Right lobe of liver (tissue), 6 donors: Measurements from ENCODE around the gene CAMKK1. TPM values are rescaled to one million over a fixed set of nuclear protein-coding genes. Genes with fewer than 3 reads are reported as not detected.

ENCODE experiments used
- ATAC-seq, 4 donors: fragments of 200-7000 bp; cut with Tn5 transposase; one replicate each; pipeline ENCODE4 v1.9.1; 2020; ENCODE audit warnings: mild to moderate bottlenecking in 4 of 4, moderate library complexity in 4 of 4
- DNase-seq, 3 donors: peaks; one replicate each; pipeline ENCODE4 v3.0.0-alpha.2; 2020
- H3K27ac ChIP-seq, 3 donors: fragments of 200-600 bp; one replicate each; pipeline ENCODE4 v1.8.0; 2022
- H3K27me3 ChIP-seq, 2 donors: fragments of 200-600 bp; one replicate each; pipeline ENCODE4 v1.8.0; 2022
- H3K36me3 ChIP-seq, 4 donors: fragments of 200-600 bp; sonication (generic) in 1 of 4; one replicate each; pipeline versions ENCODE4 v1.5.1 to v1.8.0; 2017 to 2022; ENCODE audit warnings: control low read depth in 1 of 4
- H3K4me1 ChIP-seq, 4 donors: fragments of 200-600 bp; sonication (generic) in 1 of 4; one replicate each; pipeline versions ENCODE4 v1.5.1 to v1.8.0; 2017 to 2022; ENCODE audit warnings: control low read depth in 1 of 4
- H3K4me3 ChIP-seq, 3 donors: fragments of 200-600 bp; one replicate each; pipeline ENCODE4 v1.8.0; 2022
- H3K9me3 ChIP-seq, 4 donors: fragments of 200-600 bp; sonication (generic) in 1 of 4; one replicate each; pipeline versions ENCODE4 v1.5.1 to v1.8.0; 2017 to 2022; ENCODE audit warnings: control low read depth in 1 of 4
- POLR2A ChIP-seq: fragments of 450-650 bp; IDR thresholded peaks from one replicate; pipeline ENCODE4 v1.6.1; 2017; ENCODE audit warnings: antibody characterized with exemption, mild to moderate bottlenecking
- WGBS: methylation state at CpG from one replicate; pipeline ENCODE4 v1.1.6; 2018; ENCODE audit warnings: low coverage, low lambda C conversion rate; ENCODE audit not compliant: insufficient coverage; ENCODE audit errors: missing lambda C conversion rate; 5-methylcytosine and 5-hydroxymethylcytosine counted together
- intact Hi-C, 2 donors: fragments of 100-400 bp; cut with DNase I; formaldehyde crosslinking; loops; one replicate each; pipeline versions ENCODE4 v1.11.2 to v1.14.1; 2022
- long read RNA-seq: library from polyadenylated mRNA; unstranded; transcript quantifications from one replicate; pipeline ENCODE4 v2.0.0, GENCODE V29; 2019
- total RNA-seq, 6 experiments: library from RNA; depleted of rRNA in 2 of 6; stranded (reverse); fragments of >200 nt in 2 of 6; fragmentation: NEBNext Ultra II Directional in 3 of 6; extraction: Animal tissue kit (Norgen Biotek cat#: 25700) in 3 of 6; gene quantifications; one replicate each; pipeline versions ENCODE4 v1.1.0 to v1.2.4, GENCODE V29; 2016 to 2023
- TF ChIP-seq, protein P1 (sequence below), 4 donors: fragments of 200-600 bp in 3 of 4; fragments of 450-650 bp in 1 of 4; IDR thresholded peaks; one replicate each; pipeline versions ENCODE4 v1.5.1 to v1.8.0; 2016 to 2022; ENCODE audit warnings: antibody characterized with exemption in 4 of 4, mild to moderate bottlenecking in 2 of 4
- donor health status: DM: no; HTN: yes; CAD: no.
- donor health status: DM: no; HTN: no; CAD: no.
- donor health status: DM: no; HTN: no; CAD: no.
- donor health status: DM: no; HTN: yes; CAD: no.
- donor health status: DM: no; HTN: yes; CAD: no.

Gene CAMKK1
- 1 to 10 TPM in 2 of 6 experiments, under 1 TPM in 4; 0.35 to 1.1 (median 0.47) TPM for total RNA-seq
- long read RNA-seq, result 0 reads

DNA sequence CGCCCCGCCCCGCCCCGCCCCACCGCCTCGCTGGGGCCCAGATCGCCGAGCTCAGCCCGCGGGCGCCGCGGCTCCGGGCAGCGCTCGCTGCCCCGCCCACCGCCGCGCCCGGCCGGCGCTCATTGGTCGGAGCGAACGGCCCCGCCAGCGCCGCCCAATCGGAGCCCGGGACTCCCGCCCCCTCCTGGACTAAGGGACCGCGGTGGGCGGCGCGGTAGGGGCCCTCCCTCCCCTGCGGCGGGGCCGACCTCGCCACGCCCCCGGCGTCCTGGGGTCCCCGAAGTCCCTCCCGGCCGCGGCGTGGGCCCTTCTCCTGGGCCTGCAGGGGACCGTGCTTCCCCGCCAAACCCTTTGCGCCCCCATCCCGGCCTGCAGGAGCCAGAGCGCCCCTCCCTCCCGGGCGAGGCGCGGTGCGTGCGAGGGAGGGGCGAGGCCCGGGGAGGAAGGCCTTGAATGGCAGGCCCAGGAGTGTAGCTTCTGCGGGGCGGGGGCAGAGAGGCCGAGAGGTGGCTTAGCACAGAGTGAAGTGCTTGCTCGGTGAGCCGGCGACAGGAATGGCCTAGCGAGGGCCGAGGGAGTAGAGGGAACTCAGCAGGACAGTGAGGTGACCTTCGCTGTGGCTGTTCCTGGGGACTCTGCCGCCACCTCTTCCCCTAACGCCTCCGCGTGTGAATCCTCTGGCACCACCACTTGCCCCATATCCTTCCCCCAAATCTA, at the start of gene CAMKK1:
CAMKK1 (minus strand) TSS at position 51 of the 717 bp plus-strand sequence. CDS start 7,366 bp downstream, outside the sequence.
- DNase-seq, result peak; percentile 84 to 92 (median 90)
- peak; percentile 82 to 89 (median 88) for ATAC-seq
- Histone ChIP-seq H3K4me1 (peaks cover 0 to 11% (median 3%) of the 10 kb centered on the region in 4 donors), H3K4me3 (peak within 1 kb of the TSS; percentile 48 to 60 (median 50)), H3K27me3 (no peaks in the 10 kb centered on the region), H3K27ac (peak within 1 kb of the TSS; percentile 24 to 76 (median 48)), H3K36me3 (no peaks in the 10 kb centered on the region), H3K9me3 (no peaks in the 10 kb centered on the region)
- no peak for TF ChIP-seq POLR2A
- TF ChIP-seq, protein P1, sequence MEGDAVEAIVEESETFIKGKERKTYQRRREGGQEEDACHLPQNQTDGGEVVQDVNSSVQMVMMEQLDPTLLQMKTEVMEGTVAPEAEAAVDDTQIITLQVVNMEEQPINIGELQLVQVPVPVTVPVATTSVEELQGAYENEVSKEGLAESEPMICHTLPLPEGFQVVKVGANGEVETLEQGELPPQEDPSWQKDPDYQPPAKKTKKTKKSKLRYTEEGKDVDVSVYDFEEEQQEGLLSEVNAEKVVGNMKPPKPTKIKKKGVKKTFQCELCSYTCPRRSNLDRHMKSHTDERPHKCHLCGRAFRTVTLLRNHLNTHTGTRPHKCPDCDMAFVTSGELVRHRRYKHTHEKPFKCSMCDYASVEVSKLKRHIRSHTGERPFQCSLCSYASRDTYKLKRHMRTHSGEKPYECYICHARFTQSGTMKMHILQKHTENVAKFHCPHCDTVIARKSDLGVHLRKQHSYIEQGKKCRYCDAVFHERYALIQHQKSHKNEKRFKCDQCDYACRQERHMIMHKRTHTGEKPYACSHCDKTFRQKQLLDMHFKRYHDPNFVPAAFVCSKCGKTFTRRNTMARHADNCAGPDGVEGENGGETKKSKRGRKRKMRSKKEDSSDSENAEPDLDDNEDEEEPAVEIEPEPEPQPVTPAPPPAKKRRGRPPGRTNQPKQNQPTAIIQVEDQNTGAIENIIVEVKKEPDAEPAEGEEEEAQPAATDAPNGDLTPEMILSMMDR (IDR thresholded peaks at IDR 0.05), result no peak
- no CpG with 5 or more reads among the region's 75 CpGs for WGBS
- intact Hi-C loops, result no loop called here

DNA sequence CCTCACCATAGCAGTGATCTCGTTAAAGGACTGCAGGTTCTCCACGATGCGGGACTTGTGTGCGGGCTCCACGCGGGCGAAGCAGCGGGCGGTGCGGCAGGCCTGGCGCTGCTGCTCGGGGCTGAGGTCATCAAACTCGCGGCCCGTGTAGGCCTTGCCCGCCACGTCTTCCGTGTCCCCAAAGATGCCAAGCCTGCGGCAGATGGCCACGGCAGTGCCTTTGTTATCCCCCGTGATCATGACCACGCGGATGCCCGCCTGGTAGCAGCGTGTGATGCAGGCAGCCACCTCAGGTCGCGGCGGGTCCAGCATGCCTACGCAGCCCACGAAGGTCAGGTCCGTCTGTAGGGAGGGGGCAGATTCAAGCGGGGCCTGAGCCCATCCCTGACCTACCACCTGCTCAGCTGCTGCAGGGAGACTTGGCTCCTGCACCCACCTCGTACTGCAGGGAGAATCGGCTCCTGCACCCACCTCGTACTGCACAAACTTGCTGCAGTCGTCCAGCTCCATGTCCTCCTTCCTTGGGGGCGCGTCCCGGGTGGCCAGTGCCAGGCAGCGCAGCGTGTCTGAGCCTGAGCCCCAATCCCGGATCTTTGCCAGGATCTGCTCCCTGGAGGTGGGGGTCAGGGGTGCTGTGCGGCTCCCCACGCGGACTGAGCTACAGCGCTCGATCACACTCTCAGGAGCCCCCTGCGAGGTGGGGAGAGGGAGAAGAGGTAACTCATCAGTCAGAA, 48.3 kb upstream of the CAMKK1 start:
- DNase-seq, result no peak
- 100% methylated on average over 3 of the region's 48 CpGs for WGBS
- H3K9me3 ChIP-seq, result no peaks in the 10 kb centered on the region
- H3K4me3 ChIP-seq, result no peak overlapping the region
- TF ChIP-seq, protein P1 (IDR thresholded peaks at IDR 0.05), result no peak
- no peak for TF ChIP-seq POLR2A
- H3K27me3 ChIP-seq, result no peaks in the 10 kb centered on the region
- no peaks in the 10 kb centered on the region for H3K36me3 ChIP-seq
- ATAC-seq, result no peak
- intact Hi-C loops, result no loop called here
- peaks cover 0 to 3% (median 0%) of the 10 kb centered on the region in 4 donors for H3K4me1 ChIP-seq
- no peak overlapping the region for H3K27ac ChIP-seq

DNA sequence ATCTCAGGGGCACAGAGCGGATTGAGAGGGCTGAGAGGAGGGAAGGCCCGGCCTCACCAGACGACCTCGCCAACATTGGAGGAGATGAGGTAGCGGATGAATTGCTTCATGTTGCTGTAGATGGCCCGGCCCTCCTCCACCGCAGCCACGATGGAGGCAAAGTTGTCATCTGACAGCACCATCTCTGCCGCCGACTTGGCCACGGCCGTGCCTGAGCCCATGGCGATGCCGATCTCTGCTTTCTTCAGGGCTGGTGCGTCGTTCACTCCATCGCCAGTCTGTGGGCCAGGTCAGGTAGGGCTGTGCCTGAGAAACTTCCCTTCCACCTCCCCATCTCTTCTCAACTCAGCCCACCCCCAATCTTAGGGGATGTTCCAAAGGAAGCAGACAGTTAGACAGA, 44.5 kb upstream of the CAMKK1 start:
- Histone ChIP-seq H3K4me3 (no peak overlapping the region), H3K9me3 (no peaks in the 10 kb centered on the region), H3K36me3 (no peaks in the 10 kb centered on the region), H3K27ac (no peak overlapping the region), H3K27me3 (no peaks in the 10 kb centered on the region), H3K4me1 (no peaks in the 10 kb centered on the region)
- TF ChIP-seq, protein P1 (IDR thresholded peaks at IDR 0.05), result no peak
- TF ChIP-seq POLR2A, result no peak
- ATAC-seq, result no peak
- no peak for DNase-seq
- intact Hi-C loops, result loop anchor here (10.0 kb wide), 2 partner anchors 67 to 137 kb away; no protein-coding TSS in a partner anchor
- WGBS, result 85% methylated on average over 4 of the region's 17 CpGs

DNA sequence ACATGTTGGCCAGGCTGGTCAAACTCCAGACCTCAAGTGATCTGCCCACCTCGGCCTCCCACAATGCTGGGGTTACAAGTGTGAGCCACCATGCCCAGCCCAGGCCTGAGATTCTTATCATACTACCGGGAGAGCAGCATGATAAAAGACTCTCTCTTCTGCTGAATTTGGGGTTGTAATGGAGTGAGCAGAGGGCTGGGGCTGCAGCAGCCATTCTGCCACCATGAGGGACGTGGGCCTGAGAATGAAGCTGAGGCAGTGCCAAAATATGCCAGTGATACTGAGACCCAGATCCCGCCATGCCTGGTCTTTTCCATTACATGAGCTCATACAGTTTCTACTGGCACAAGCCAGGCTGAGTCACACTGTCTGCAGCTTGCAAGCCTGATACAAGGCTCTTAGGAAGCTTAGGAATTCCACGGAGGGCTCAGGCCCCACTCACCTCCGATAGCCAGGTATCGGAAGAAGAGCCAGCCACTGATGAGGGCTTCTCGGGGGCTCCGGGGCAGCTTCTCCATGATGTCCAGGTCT, 43.0 kb upstream of the CAMKK1 start:
- no peaks in the 10 kb centered on the region for H3K9me3 ChIP-seq
- ATAC-seq, result no peak
- intact Hi-C loops, result loop anchor here (10.0 kb wide), 2 partner anchors 69 to 139 kb away; no protein-coding TSS in a partner anchor

More for the DNA sequence above, 43.0 kb upstream of the CAMKK1 start:
- Histone ChIP-seq H3K36me3 (no peaks in the 10 kb centered on the region), H3K27me3 (no peaks in the 10 kb centered on the region), H3K4me3 (no peak overlapping the region), H3K4me1 (no peaks in the 10 kb centered on the region), H3K27ac (no peak overlapping the region)
- DNase-seq, result no peak
- WGBS, result 90% methylated on average over 3 of the region's 9 CpGs
- TF ChIP-seq POLR2A, result no peak
- TF ChIP-seq, protein P1 (IDR thresholded peaks at IDR 0.05), result no peak
